Measurements from ENCODE around the gene PLAU.
"Not testable (repeated sequence)": the region's sequence is repeated elsewhere in the genome, so short reads cannot be mapped to it uniquely, and the experiment has no call there.

Gene PLAU

GRCh38 chr10:73898730-73899410, 12.1 kb upstream of the PLAU start:
- no peak for DNase-seq (ENCODE audit: low read depth in 2 of 2)

- DNase-seq (ENCODE audit: low read depth in 2 of 2), result no peak
Measured at GRCh38 chr10:73899423-73899822, 11.5 kb upstream of the PLAU start.

- no peak for DNase-seq (ENCODE audit: low read depth in 2 of 2)
Measured at GRCh38 chr10:73900064-73900463, 10.9 kb upstream of the PLAU start.

DNA sequence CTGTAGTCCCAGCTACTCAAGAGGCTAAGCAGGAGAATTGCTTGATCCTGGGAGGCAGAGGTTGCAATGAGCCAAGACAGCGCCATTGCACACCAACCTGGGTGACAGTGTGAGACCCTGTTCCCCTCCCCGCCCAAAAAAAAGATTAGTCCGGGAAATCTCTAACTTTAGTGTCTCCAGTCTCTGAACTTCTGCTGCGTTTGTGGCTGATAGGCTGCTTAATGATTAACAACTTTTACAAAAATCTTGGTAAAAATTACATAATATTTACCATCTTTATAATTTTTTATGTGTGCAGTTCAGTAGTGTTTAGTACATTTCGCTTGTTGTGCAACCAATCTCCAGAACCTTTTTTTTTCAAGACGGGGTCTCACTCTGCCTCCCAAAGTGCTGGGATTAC, 9.7 kb upstream of the PLAU start:
- no peak for DNase-seq (ENCODE audit: low read depth in 2 of 2)

- DNase-seq (ENCODE audit: low read depth in 2 of 2), result no peak
Measured at GRCh38 chr10:73902351-73902750, 8.6 kb upstream of the PLAU start.

GRCh38 chr10:73905256-73906020, 5.5 kb upstream of the PLAU start:
- no peak for DNase-seq (ENCODE audit: low read depth in 2 of 2)

DNA sequence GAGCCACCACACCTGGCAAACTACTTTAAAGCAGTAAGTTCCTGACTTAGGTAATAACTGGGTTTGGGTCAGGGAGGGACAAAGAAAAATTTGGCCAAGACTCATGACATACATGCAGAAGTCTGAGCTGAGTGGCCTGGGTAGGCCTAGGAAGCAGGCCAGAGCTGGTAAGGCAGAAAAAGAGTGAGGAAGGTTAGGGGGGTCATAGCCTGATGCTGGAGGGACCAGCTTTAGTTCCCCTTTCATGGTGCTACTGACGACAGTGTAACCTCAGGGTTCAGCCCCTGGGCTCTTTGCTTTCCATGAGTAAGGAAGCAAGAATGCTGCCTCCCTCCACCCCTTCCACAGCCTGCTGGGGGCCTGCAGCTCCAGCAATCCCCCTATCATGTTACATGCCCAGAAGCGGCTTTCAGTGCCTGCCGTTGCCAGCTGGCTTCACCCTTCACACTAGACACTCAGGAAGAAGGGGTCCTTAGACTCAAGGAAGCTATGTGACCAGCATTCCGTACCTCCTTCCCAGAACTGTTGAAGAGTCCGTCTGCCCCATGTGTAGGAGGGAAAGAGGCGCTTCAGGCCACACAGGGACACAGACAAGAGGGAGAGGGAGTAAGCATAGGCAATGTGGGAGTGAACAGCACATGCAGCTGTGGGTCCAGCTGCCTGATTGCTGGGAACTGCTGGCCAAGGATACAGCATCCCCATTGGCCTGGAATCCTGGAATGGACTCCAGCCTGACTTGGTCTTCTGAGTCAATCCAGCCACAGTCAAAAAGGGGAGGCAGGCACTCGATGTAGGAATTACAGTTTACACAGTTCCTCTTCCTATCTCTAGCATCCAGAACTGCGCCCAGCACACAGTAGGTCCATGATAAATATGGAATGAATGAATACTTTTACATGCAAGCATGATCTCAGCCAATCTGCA, 4.1 kb upstream of the PLAU start:
- no peak for DNase-seq (ENCODE audit: low read depth in 2 of 2)

DNA sequence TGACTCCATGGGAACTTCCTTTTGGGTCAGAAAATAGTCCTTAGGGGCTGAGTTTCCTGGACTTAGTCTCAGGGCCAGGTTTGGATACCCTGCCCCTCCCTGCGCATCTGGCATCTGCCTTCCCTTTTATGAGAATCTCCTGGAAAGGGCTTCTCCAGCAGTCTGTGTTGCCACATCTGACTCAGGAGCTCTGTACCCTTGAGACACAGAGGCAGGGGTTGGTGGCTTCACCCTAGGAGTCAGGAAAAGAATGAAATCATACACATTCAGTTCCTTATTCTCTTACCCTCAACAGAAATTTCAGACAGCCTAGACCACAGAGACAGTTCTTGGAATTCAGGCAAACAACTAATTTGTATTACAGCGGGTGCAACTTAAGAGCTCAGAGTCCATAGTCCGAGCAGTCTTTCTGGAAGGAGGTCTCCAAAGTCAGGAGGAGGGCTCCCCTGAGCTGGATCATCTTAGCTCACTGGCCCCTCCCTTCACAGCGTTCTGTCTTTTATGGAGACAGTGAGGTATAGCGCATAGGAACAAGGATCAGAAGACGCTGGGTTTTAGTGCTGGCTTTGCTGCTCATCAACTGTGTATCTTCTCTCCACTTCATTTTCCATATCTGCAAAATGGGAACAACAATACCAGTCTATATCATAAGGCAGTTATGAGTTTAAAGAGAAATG, 3.0 kb upstream of the PLAU start:
- DNase-seq (ENCODE audit: low read depth in 2 of 2), result no peak

- DNase-seq (ENCODE audit: low read depth in 2 of 2), result peak; percentile 60 to 70
Measured at GRCh38 chr10:73908853-73909539, 1.9 kb upstream of the PLAU start.

- no peak for DNase-seq (ENCODE audit: low read depth in 2 of 2)
Measured at GRCh38 chr10:73909540-73910115, 1.3 kb upstream of the PLAU start.

- no peak for DNase-seq (ENCODE audit: low read depth in 2 of 2)
Measured at GRCh38 chr10:73910401-73910763, 550 bp upstream of the PLAU start.

- no peak for DNase-seq (ENCODE audit: low read depth in 2 of 2)
Measured at GRCh38 chr10:73911553-73912004, 647 bp downstream of the PLAU start.

DNA sequence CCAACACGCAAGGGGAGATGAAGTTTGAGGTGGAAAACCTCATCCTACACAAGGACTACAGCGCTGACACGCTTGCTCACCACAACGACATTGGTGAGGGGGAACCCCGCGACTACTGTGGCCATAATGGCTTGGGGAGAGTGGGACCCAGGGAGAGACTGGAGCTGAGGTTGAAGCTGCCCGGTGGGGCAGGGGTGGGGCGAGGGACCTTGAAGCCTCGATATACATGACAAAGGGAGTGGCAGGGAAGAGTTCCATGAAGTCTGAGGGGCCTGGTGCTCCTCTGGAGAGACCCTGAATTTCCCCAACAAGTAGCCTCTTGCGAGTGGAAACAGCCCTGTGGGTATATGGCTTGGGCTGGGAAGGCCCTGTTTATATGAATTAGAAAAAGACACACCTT, 3.1 kb downstream of the PLAU start:
- no peak for DNase-seq (ENCODE audit: low read depth in 2 of 2)

- no peak for DNase-seq (ENCODE audit: low read depth in 2 of 2)
Measured at GRCh38 chr10:73915206-73915851, 4.4 kb downstream of the PLAU start.

DNA sequence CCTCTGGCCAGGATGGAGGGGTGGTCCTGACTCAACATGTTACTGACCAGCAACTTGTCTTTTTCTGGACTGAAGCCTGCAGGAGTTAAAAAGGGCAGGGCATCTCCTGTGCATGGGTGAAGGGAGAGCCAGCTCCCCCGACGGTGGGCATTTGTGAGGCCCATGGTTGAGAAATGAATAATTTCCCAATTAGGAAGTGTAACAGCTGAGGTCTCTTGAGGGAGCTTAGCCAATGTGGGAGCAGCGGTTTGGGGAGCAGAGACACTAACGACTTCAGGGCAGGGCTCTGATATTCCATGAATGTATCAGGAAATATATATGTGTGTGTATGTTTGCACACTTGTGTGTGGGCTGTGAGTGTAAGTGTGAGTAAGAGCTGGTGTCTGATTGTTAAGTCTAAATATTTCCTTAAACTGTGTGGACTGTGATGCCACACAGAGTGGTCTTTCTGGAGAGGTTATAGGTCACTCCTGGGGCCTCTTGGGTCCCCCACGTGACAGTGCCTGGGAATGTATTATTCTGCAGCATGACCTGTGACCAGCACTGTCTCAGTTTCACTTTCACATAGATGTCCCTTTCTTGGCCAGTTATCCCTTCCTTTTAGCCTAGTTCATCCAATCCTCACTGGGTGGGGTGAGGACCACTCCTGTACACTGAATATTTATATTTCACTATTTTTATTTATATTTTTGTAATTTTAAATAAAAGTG, 6.0 kb downstream of the PLAU start:
- no peak for DNase-seq (ENCODE audit: low read depth in 2 of 2)

- DNase-seq (ENCODE audit: low read depth in 2 of 2), result no peak
Measured at GRCh38 chr10:73917566-73918305, 6.8 kb downstream of the PLAU start.

- DNase-seq (ENCODE audit: low read depth in 2 of 2), result not testable (repeated sequence)
Measured at GRCh38 chr10:73919481-73919880, 8.5 kb downstream of the PLAU start.

DNA sequence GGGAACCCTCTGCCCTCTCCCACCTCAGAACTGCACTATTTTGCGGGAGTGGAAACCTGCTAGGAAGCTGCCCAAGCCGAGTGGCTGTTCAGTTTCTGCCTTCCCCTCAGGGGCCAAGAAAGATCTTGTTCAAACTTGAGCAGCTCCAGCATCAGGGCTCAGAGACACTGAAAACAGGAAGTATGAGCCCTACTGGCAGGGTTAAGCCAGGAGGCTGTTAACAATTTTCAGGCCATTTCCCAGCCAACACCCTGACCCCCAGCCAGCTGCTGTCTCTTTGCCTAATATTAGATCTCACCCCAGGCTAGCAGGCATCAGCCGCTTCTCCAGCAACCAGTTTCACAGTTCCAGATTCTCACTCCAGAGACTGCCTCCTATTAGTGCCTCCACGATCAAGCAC, 9.2 kb downstream of the PLAU start:
- no peak for DNase-seq (ENCODE audit: low read depth in 2 of 2)

Measured in activated CD8-positive, alpha-beta memory T cell treated with anti-CD3 and anti-CD28 coated beads for 4 hours (primary cell).